Measurements from ENCODE around the gene CSNK2A3.

GRCh38 chr11:11387207-11387606 lies 34.2 kb upstream of the CSNK2A3 start:
- TF ChIP-seq POLR2A (IDR thresholded peaks at IDR 0.05; ENCODE audit: insufficient read depth in 1 of 2, low read depth in 2 of 2, low read length in 2 of 2) (no peak), SUZ12 (IDR thresholded peaks at IDR 0.05; ENCODE audit: low read depth, low read length) (no peak), USF2 (IDR thresholded peaks at IDR 0.05; ENCODE audit: low read depth, low read length) (no peak), USF2 (CRISPR knock-in tag; IDR thresholded peaks at IDR 0.05; ENCODE audit: borderline replicate concordance) (no peak), RELA (CRISPR knock-in tag; IDR thresholded peaks at IDR 0.05) (no peak), ATF6 (CRISPR knock-in tag; conservative IDR thresholded peaks at IDR 0.05) (no peak), CTCF (CRISPR knock-in tag; IDR thresholded peaks at IDR 0.05) (no peak), ZNF879 (CRISPR knock-in tag; IDR thresholded peaks at IDR 0.05) (no peak), CHD2 (IDR thresholded peaks at IDR 0.05; ENCODE audit: low read depth, low read length) (no peak)

Data from HepG2 (cell line).